ENCODE data around the gene LORICRIN.

GRCh38 chr1:153306303-153307220 lies 47.1 kb downstream of the LORICRIN start:
- TF ChIP-seq CTCF (conservative IDR thresholded peaks at IDR 0.05) (no peak), EZH2 (IDR thresholded peaks at IDR 0.05; ENCODE audit: low read depth) (no peak)
